Ishikawa (cell line): ENCODE results near the gene CSF2.

Experiments
- CEBPB ChIP-seq: IDR thresholded peaks from 2 replicates; pipeline ENCODE4 v1.6.1; 2012
- CREB1 ChIP-seq: IDR thresholded peaks from 2 replicates; pipeline ENCODE4 v1.6.1; 2012; ENCODE audit warnings: low read depth
- EP300 ChIP-seq: IDR thresholded peaks from 2 replicates; pipeline ENCODE4 v1.6.1; 2012; ENCODE audit warnings: borderline replicate concordance
- MAX ChIP-seq: IDR thresholded peaks from 2 replicates; pipeline ENCODE4 v1.6.1; 2012
- RAD21 ChIP-seq: IDR thresholded peaks from 2 replicates; pipeline ENCODE4 v1.6.1; 2012; ENCODE audit warnings: low read depth
- REST ChIP-seq: IDR thresholded peaks from 2 replicates; pipeline ENCODE4 v1.6.1; 2012; ENCODE audit warnings: low read depth, mild to moderate bottlenecking
- TAF1 ChIP-seq: IDR thresholded peaks from 2 replicates; pipeline ENCODE4 v1.6.1; 2012; ENCODE audit warnings: low read depth, mild to moderate bottlenecking
- USF1 ChIP-seq: IDR thresholded peaks from 2 replicates; pipeline ENCODE4 v1.6.1; 2012

GRCh38 chr5:132102101-132102701, 28.6 kb downstream of the CSF2 start:
- no peak for TF ChIP-seq EP300
- no peak for TF ChIP-seq RAD21
- no peak for TF ChIP-seq TAF1
- no peak for TF ChIP-seq USF1
- TF ChIP-seq CEBPB = no peak
- TF ChIP-seq CREB1 = no peak
- no peak for TF ChIP-seq MAX
- TF ChIP-seq REST = no peak
